GM18526 (cell line): Measurements from ENCODE around the gene SF3A2.

ENCODE experiments used
- POLR2A ChIP-seq: IDR thresholded peaks from 3 replicates; pipeline ENCODE4 v1.6.1; 2011; ENCODE audit not compliant: insufficient read length; ENCODE audit errors: extremely low read depth

Gene SF3A2

GRCh38 chr19:2236314-2237050 is at the start of gene SF3A2, which contains the start of gene PLEKHJ1:
Gene SF3A2, plus strand, starts transcription at chr19:2236824. Its CDS starts 6,595 bp downstream, at chr19:2243419.
Gene PLEKHJ1, minus strand, starts transcription at chr19:2236329. Its CDS starts 81 bp downstream, at chr19:2236248.
- TF ChIP-seq POLR2A: peak; percentile 81

- TF ChIP-seq POLR2A: no peak
These were observed 49.5 kb upstream of the SF3A2 start for GRCh38 chr19:2187159-2187558.

GRCh38 chr19:2188708-2189385 is 47.8 kb upstream of the SF3A2 start:
- no peak for TF ChIP-seq POLR2A

- TF ChIP-seq POLR2A: no peak
These were observed 46.7 kb upstream of the SF3A2 start for GRCh38 chr19:2189880-2190279.

GRCh38 chr19:2190848-2191455 is 45.7 kb upstream of the SF3A2 start:
- TF ChIP-seq POLR2A: no peak

- TF ChIP-seq POLR2A: no peak
These were observed 44.9 kb upstream of the SF3A2 start for GRCh38 chr19:2191456-2192310.

GRCh38 chr19:2192862-2193261 is 43.8 kb upstream of the SF3A2 start:
- TF ChIP-seq POLR2A: no peak

- no peak for TF ChIP-seq POLR2A
These were observed 42.8 kb upstream of the SF3A2 start for GRCh38 chr19:2193807-2194206.

GRCh38 chr19:2194513-2195078 is 42.0 kb upstream of the SF3A2 start:
- TF ChIP-seq POLR2A: no peak

- no peak for TF ChIP-seq POLR2A
These were observed 41.3 kb upstream of the SF3A2 start for GRCh38 chr19:2195361-2195760.

- no peak for TF ChIP-seq POLR2A
These were observed 40.7 kb upstream of the SF3A2 start for GRCh38 chr19:2195914-2196313.

- TF ChIP-seq POLR2A: no peak
These were observed 39.4 kb upstream of the SF3A2 start for GRCh38 chr19:2197270-2197669.

- no peak for TF ChIP-seq POLR2A
These were observed 38.3 kb upstream of the SF3A2 start for GRCh38 chr19:2198317-2198716.

GRCh38 chr19:2199215-2199614 is 37.4 kb upstream of the SF3A2 start:
- no peak for TF ChIP-seq POLR2A
